Measurements from ENCODE around the gene UBE2L3.
"Not testable (repeated sequence)": the region's sequence is repeated elsewhere in the genome, so short reads cannot be mapped to it uniquely, and the experiment has no call there.

Gene UBE2L3

GRCh38 chr22:21573293-21573734 is 5.8 kb downstream of the UBE2L3 start:
- DNase-seq = no peak

GRCh38 chr22:21573750-21574494 is 6.4 kb downstream of the UBE2L3 start:
- no peak for DNase-seq

GRCh38 chr22:21579474-21579851 is 11.9 kb downstream of the UBE2L3 start:
- no peak for DNase-seq

- not testable (repeated sequence) for DNase-seq
These were observed 13.1 kb downstream of the UBE2L3 start for GRCh38 chr22:21580623-21581007.

- DNase-seq = not testable (repeated sequence)
These were observed 13.6 kb downstream of the UBE2L3 start for GRCh38 chr22:21581009-21581713.

- DNase-seq = no peak
These were observed 15.6 kb downstream of the UBE2L3 start for GRCh38 chr22:21582801-21583740.

- no peak for DNase-seq
These were observed 17.9 kb downstream of the UBE2L3 start for GRCh38 chr22:21585389-21585788.

GRCh38 chr22:21587803-21588611 is 20.5 kb downstream of the UBE2L3 start:
- DNase-seq = peak; percentile 5

GRCh38 chr22:21589396-21589795 is 21.9 kb downstream of the UBE2L3 start:
- DNase-seq = no peak

- peak; percentile 13 for DNase-seq
These were observed 23.5 kb downstream of the UBE2L3 start for GRCh38 chr22:21590809-21591641.

GRCh38 chr22:21591695-21592094 is 24.2 kb downstream of the UBE2L3 start:
- no peak for DNase-seq

GRCh38 chr22:21592422-21592821 is 24.9 kb downstream of the UBE2L3 start:
- no peak for DNase-seq

- DNase-seq = no peak
These were observed 26.1 kb downstream of the UBE2L3 start for GRCh38 chr22:21593406-21594232.

GRCh38 chr22:21594865-21595452 is 27.4 kb downstream of the UBE2L3 start:
- DNase-seq = no peak

GRCh38 chr22:21596356-21597135 is 29.0 kb downstream of the UBE2L3 start:
- not testable (repeated sequence) for DNase-seq

GRCh38 chr22:21598302-21598701 is 30.8 kb downstream of the UBE2L3 start:
- DNase-seq = no peak

GRCh38 chr22:21599053-21599893 is 31.8 kb downstream of the UBE2L3 start:
- DNase-seq = no peak

- no peak for DNase-seq
These were observed 35.1 kb downstream of the UBE2L3 start for GRCh38 chr22:21602579-21602978.

Measured in CD4-positive, alpha-beta T cell treated with Interferon gamma for 1 hour (primary cell).